Measurements from ENCODE around the gene SBNO1. TPM values are rescaled to one million over a fixed set of nuclear protein-coding genes. Genes with fewer than 3 reads are reported as not detected.

Gene SBNO1
- total and polyA plus RNA-seq, 2 experiments from 2014 or later = 17.6 to 23.6 TPM

DNA sequence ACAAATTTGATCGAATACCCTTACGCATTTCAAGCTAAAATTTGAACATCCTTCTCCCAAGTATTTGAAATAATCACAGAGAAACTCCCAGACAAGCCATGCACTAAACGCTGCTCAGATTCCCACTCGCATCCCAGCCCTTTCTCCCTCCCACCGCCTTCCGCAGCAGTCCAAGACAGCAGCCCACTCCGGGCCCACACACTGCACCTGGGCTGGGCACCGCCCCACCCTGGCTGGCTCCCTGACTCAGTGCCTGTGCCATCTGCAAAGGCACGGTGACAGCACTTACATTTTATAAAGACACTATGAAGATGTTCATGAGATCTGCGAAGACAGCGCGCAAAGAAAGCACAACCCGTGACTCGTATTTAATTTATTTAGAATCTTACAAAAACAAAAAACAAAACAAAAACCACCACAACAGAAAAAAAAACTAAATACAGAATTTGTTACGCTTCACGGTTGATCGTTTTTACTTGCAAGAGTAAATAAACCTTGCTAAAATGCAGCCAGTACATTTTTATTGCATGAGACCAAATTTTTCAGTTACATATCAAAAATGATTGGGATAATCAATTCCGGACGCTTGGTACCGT is 75.8 kb downstream of the SBNO1 start:
- Histone ChIP-seq H3K79me2 (ENCODE audit: insufficient read depth) (no peaks in the 10 kb centered on the region), H4K20me1 (ENCODE audit: insufficient read depth) (no peaks in the 10 kb centered on the region), H3K27ac (no peak overlapping the region), H3K9me2 (ENCODE audit: insufficient read depth) (no peaks in the 10 kb centered on the region), H3K27me3 (replicated peaks; ENCODE audit: insufficient read depth) (no peaks in the 10 kb centered on the region), H3K9me3 (ENCODE audit: low read depth) (no peaks in the 10 kb centered on the region), H3K4me1 (ENCODE audit: insufficient read depth) (no peaks in the 10 kb centered on the region), H3K9ac (no peak overlapping the region), H3K4me3 (no peak overlapping the region), H3K36me3 (ENCODE audit: low read depth) (peaks cover 25% of the 10 kb centered on the region), H3K4me2 (ENCODE audit: unreplicated experiment) (no peak overlapping the region), H2AFZ (no peak overlapping the region), H3F3A (ENCODE audit: insufficient read depth) (0 out of 2 replicates have a peak, but pooled peaks cover 7% of the 10 kb centered on the region)
- in situ Hi-C loops (cut with MboI) = no loop called here
- DNase-seq = no peak
- no peak for TF ChIP-seq EZH2phosphoT487 (IDR thresholded peaks at IDR 0.05; ENCODE audit: insufficient read depth, low read depth)
- no peak for TF ChIP-seq EZH2 (IDR thresholded peaks at IDR 0.05; ENCODE audit: insufficient read depth, poor library complexity, severe bottlenecking)
- 92 to 93% methylated on average over 20 of the region's 20 CpGs for WGBS, 2 experiments (ENCODE audit: low coverage in 1 of 2, low lambda C conversion rate in 2 of 2, missing lambda C conversion rate in 2 of 2)

DNA sequence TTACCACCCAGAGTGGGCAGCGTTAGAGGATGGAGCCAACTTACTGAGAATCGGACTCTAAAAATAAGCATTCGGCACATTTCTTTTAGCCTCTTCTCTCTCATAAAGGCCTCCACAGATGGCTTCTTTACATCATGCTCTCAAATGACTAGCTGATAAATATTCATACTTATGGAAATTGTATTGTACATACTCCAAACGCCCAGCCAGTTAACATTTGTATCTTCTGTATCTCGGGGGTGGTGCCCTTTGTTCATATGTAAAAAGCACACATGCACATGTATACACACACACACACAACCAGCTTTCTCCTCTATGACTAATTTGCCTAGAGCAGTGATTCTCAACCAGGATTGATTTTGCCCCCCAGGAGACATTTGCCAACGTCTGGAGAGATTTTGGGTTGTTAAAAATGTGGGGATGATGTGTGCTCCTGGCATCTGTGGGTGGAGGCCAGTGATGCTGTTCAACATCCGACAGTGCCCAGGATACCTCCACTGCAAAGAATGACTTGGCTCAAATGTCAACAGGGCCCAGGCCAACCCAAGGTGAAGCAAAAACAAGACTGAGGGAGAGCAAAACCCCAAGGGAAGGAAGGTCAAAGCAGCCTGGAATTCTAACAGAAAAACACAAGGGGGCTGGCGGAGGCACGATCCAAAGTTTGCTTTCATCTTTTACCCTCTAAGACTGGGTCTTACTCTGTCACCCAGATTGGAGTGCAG is 77.8 kb downstream of the SBNO1 start:
- H3K4me3 ChIP-seq = no peak overlapping the region
- H3F3A ChIP-seq (ENCODE audit: insufficient read depth) = 0 out of 2 replicates have a peak, but pooled peaks cover 7% of the 10 kb centered on the region
- H3K36me3 ChIP-seq (ENCODE audit: low read depth) = peaks cover 6% of the 10 kb centered on the region
- H3K4me1 ChIP-seq (ENCODE audit: insufficient read depth) = no peaks in the 10 kb centered on the region
- TF ChIP-seq EZH2phosphoT487 (IDR thresholded peaks at IDR 0.05; ENCODE audit: insufficient read depth, low read depth) (no peak), EZH2 (IDR thresholded peaks at IDR 0.05; ENCODE audit: insufficient read depth, poor library complexity, severe bottlenecking) (no peak)
- no peaks in the 10 kb centered on the region for H3K9me3 ChIP-seq (ENCODE audit: low read depth)
- H3K27me3 ChIP-seq (replicated peaks; ENCODE audit: insufficient read depth) = no peaks in the 10 kb centered on the region
- in situ Hi-C loops (cut with MboI) = no loop called here
- no peak overlapping the region for H3K9ac ChIP-seq
- no peaks in the 10 kb centered on the region for H4K20me1 ChIP-seq (ENCODE audit: insufficient read depth)
- no peaks in the 10 kb centered on the region for H3K9me2 ChIP-seq (ENCODE audit: insufficient read depth)
- WGBS, 2 experiments (ENCODE audit: low coverage in 1 of 2, low lambda C conversion rate in 2 of 2, missing lambda C conversion rate in 2 of 2) = 77 to 78% methylated on average over 9 of the region's 9 CpGs
- H2AFZ ChIP-seq = no peak overlapping the region
- H3K4me2 ChIP-seq (ENCODE audit: unreplicated experiment) = no peak overlapping the region
- H3K27ac ChIP-seq = no peak overlapping the region
- no peak for DNase-seq
- H3K79me2 ChIP-seq (ENCODE audit: insufficient read depth) = no peaks in the 10 kb centered on the region

DNA sequence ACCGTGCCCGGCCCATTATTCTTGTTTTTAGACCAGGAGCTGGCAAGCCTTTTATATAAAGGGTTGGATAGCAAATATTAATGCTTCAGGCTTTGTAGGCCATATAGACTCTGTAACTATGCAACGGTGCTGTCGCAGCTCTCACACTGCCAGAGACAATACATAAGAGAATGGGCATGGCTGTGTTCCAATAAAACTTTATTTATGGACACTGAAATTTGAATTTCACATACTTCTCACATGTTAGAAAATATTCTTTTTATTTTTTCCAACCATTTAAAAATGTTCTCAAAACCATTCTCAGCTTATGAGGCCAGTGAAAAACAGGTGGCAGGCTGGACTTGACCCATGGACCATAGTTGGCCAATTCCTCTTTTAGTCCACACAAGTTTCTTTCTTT is 80.0 kb downstream of the SBNO1 start:
- peaks cover 6% of the 10 kb centered on the region; the same call in 1 of the 2 replicates for H3K36me3 ChIP-seq (ENCODE audit: low read depth)
- H3K9me3 ChIP-seq (ENCODE audit: low read depth) = no peaks in the 10 kb centered on the region
- no peaks in the 10 kb centered on the region for H3K9me2 ChIP-seq (ENCODE audit: insufficient read depth)
- in situ Hi-C loops (cut with MboI) = no loop called here
- TF ChIP-seq EZH2 (IDR thresholded peaks at IDR 0.05; ENCODE audit: insufficient read depth, poor library complexity, severe bottlenecking) = no peak
- no peak for TF ChIP-seq EZH2phosphoT487 (IDR thresholded peaks at IDR 0.05; ENCODE audit: insufficient read depth, low read depth)
- no peak overlapping the region for H3K9ac ChIP-seq
- no peak overlapping the region for H3K27ac ChIP-seq
- WGBS, 2 experiments (ENCODE audit: low coverage in 1 of 2, low lambda C conversion rate in 2 of 2, missing lambda C conversion rate in 2 of 2) = 97 to 99% methylated on average over 4 of the region's 4 CpGs
- no peak overlapping the region for H3K4me3 ChIP-seq
- DNase-seq = no peak
- H3K79me2 ChIP-seq (ENCODE audit: insufficient read depth) = no peaks in the 10 kb centered on the region
- H2AFZ ChIP-seq = no peak overlapping the region
- H3K4me2 ChIP-seq (ENCODE audit: unreplicated experiment) = no peak overlapping the region
- 0 out of 2 replicates have a peak, but pooled peaks cover 7% of the 10 kb centered on the region for H3F3A ChIP-seq (ENCODE audit: insufficient read depth)
- H4K20me1 ChIP-seq (ENCODE audit: insufficient read depth) = no peaks in the 10 kb centered on the region
- no peaks in the 10 kb centered on the region for H3K4me1 ChIP-seq (ENCODE audit: insufficient read depth)
- no peaks in the 10 kb centered on the region for H3K27me3 ChIP-seq (replicated peaks; ENCODE audit: insufficient read depth)

DNA sequence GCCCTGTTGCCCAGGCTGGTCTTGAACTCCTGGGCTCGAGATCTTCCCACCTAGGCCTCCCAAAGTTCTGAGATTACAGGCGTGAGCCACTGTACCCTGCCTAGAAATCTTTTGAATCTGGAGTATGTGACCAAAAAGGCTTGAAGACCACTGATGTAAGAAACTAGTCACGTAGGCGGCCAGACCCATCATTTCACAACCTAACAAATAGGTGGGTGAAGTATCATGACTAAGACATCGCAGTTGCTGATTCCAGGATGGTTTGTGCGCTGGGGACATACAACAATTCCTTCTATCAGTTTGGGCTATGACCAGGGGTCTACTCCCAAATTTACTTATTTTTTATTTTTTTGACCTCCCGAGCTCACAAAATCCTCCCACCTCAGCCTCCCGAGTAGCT is 81.2 kb downstream of the SBNO1 start:
- H2AFZ ChIP-seq = no peak overlapping the region
- in situ Hi-C loops (cut with MboI) = no loop called here
- H3K4me3 ChIP-seq = no peak overlapping the region
- no peak overlapping the region for H3K27ac ChIP-seq
- TF ChIP-seq EZH2 (IDR thresholded peaks at IDR 0.05; ENCODE audit: insufficient read depth, poor library complexity, severe bottlenecking) (no peak), EZH2phosphoT487 (IDR thresholded peaks at IDR 0.05; ENCODE audit: insufficient read depth, low read depth) (no peak)
- no peaks in the 10 kb centered on the region for H3K4me1 ChIP-seq (ENCODE audit: insufficient read depth)
- no peaks in the 10 kb centered on the region for H3K27me3 ChIP-seq (replicated peaks; ENCODE audit: insufficient read depth)
- no peaks in the 10 kb centered on the region for H3K9me3 ChIP-seq (ENCODE audit: low read depth)
- H3F3A ChIP-seq (ENCODE audit: insufficient read depth) = 0 out of 2 replicates have a peak, but pooled peaks cover 7% of the 10 kb centered on the region
- H3K9ac ChIP-seq = no peak overlapping the region
- no peaks in the 10 kb centered on the region for H3K79me2 ChIP-seq (ENCODE audit: insufficient read depth)
- no peak overlapping the region for H3K4me2 ChIP-seq (ENCODE audit: unreplicated experiment)
- no peaks in the 10 kb centered on the region for H3K9me2 ChIP-seq (ENCODE audit: insufficient read depth)
- 96 to 98% methylated on average over 8 of the region's 8 CpGs for WGBS, 2 experiments (ENCODE audit: low coverage in 1 of 2, low lambda C conversion rate in 2 of 2, missing lambda C conversion rate in 2 of 2)
- H4K20me1 ChIP-seq (ENCODE audit: insufficient read depth) = no peaks in the 10 kb centered on the region
- DNase-seq = no peak
- H3K36me3 ChIP-seq (ENCODE audit: low read depth) = no peaks in the 10 kb centered on the region
